H1 (cell line): ENCODE measurements around the gene ZNFX1. TPM values are rescaled to one million over a fixed set of nuclear protein-coding genes. Genes with fewer than 3 reads are reported as not detected.

Experiments used
- CTCF ChIA-PET: fragments of 300-600 bp; sonication (Branson Sonifier 250); formaldehyde crosslinking; loops from one replicate; lab custom pipeline; 2021; ENCODE audit not compliant: partially characterized antibody; lab: Charles Lee
- POLR2A ChIA-PET: fragments of 300-600 bp; sonication (Branson Sonifier 250); formaldehyde crosslinking; loops from one replicate; lab custom pipeline; 2021; ENCODE audit warnings: inconsistent platforms; ENCODE audit not compliant: partially characterized antibody; lab: Charles Lee
- DNase-seq, 2 experiments: peaks; one replicate each; pipeline versions ENCODE4 v3.0.0 to v3.0.0-alpha.2; 2010 to 2022; ENCODE audit warnings: low spot score in 2 of 2, low read depth in 1 of 2, mixed read lengths in 1 of 2
- FAIRE-seq: peaks from 2 replicates; lab custom pipeline; 2011; peaks lifted over from hg19 to GRCh38; lab: Jason Lieb, UNC
- H2AFZ ChIP-seq: 2 replicates; pipeline ENCODE4 v1.8.1; 2012; ENCODE audit warnings: low read length, inconsistent platforms
- H2AK5ac ChIP-seq: 2 replicates; pipeline ENCODE4 v1.6.1; 2013; ENCODE audit warnings: low read depth, low read length
- H2BK120ac ChIP-seq: replicated peaks from 2 replicates; pipeline ENCODE3; 2013; ENCODE audit warnings: low read depth, low read length, inconsistent platforms
- H2BK12ac ChIP-seq: 2 replicates; pipeline ENCODE4 v1.6.1; 2013; ENCODE audit warnings: low read depth, low read length
- H2BK15ac ChIP-seq: 2 replicates; pipeline ENCODE4 v1.6.1; 2013; ENCODE audit warnings: low read length
- H2BK20ac ChIP-seq: 2 replicates; pipeline ENCODE4 v1.6.1; 2013; ENCODE audit warnings: low read length
- H2BK5ac ChIP-seq: 2 replicates; pipeline ENCODE4 v1.6.1; 2013; ENCODE audit warnings: low read depth, low read length
- H3K14ac ChIP-seq: 2 replicates; pipeline ENCODE4 v1.6.1; 2013; ENCODE audit warnings: inconsistent platforms; ENCODE audit not compliant: insufficient read length
- H3K18ac ChIP-seq: 2 replicates; pipeline ENCODE4 v1.6.1; 2013; ENCODE audit warnings: low read length; ENCODE audit errors: extremely low read depth
- H3K23ac ChIP-seq: 2 replicates; pipeline ENCODE4 v1.6.1; 2013; ENCODE audit warnings: inconsistent platforms; ENCODE audit not compliant: insufficient read length
- H3K23me2 ChIP-seq: 2 replicates; pipeline ENCODE4 v1.6.1; 2013; ENCODE audit warnings: low read depth, low read length
- H3K27ac ChIP-seq: 2 replicates; pipeline ENCODE4 v1.6.1; 2011; ENCODE audit warnings: low read depth, low read length, inconsistent platforms
- H3K27me3 ChIP-seq, 4 experiments: replicated peaks in 1 of 4; 1 replicate in 1 of 4; 2 replicates in 3 of 4; pipeline versions ENCODE4 v1.6.1 to v1.8.1; 2011 to 2013; ENCODE audit warnings: low read length in 3 of 4, mild to moderate bottlenecking in 3 of 4, inconsistent platforms in 2 of 4, mixed read lengths in 2 of 4, moderate library complexity in 1 of 4; ENCODE audit not compliant: control insufficient read depth in 3 of 4, insufficient read depth in 3 of 4; ENCODE audit errors: extremely low read depth in 1 of 4
- H3K36me3 ChIP-seq, 4 experiments: 2 replicates each; pipeline versions ENCODE4 v1.6.1 to v1.8.1; 2011 to 2013; ENCODE audit warnings: mild to moderate bottlenecking in 4 of 4, low read length in 3 of 4, moderate library complexity in 2 of 4, control low read depth in 1 of 4, inconsistent platforms in 1 of 4; ENCODE audit not compliant: insufficient read depth in 4 of 4, control insufficient read depth in 2 of 4
- H3K4ac ChIP-seq: replicated peaks from 2 replicates; pipeline ENCODE3; 2013; ENCODE audit warnings: low read length, low read depth, mixed read lengths, inconsistent platforms; ENCODE audit not compliant: insufficient read length
- H3K4me1 ChIP-seq, 4 experiments: replicated peaks in 1 of 4; 1 replicate in 1 of 4; 2 replicates in 3 of 4; pipeline versions ENCODE4 v1.6.1 to v1.8.1; 2011 to 2013; ENCODE audit warnings: low read length in 3 of 4, inconsistent platforms in 2 of 4, mixed read lengths in 1 of 4; ENCODE audit not compliant: insufficient read depth in 4 of 4, control insufficient read depth in 3 of 4
- H3K4me2 ChIP-seq, 2 experiments: 2 replicates each; pipeline versions ENCODE4 v1.6.1 to v1.8.1; 2011 to 2013; ENCODE audit warnings: low read depth in 2 of 2, low read length in 2 of 2, control low read depth in 1 of 2, inconsistent platforms in 1 of 2, mild to moderate bottlenecking in 1 of 2; ENCODE audit not compliant: insufficient read depth in 1 of 2
- H3K4me3 ChIP-seq, 4 experiments: fragments of 200-600, 300-600 bp in 1 of 4; sonication (generic), shearing (Covaris generic), sonication (Bioruptor Twin) in 1 of 4; 2 replicates each; pipeline versions ENCODE4 v1.5.1 to v1.8.1; 2011 to 2016; ENCODE audit warnings: low read length in 4 of 4, low read depth in 3 of 4, control low read depth in 2 of 4, inconsistent platforms in 2 of 4, mild to moderate bottlenecking in 2 of 4, mixed read lengths in 1 of 4, moderate library complexity in 1 of 4; ENCODE audit not compliant: insufficient read depth in 2 of 4; ENCODE audit errors: extremely low read depth in 1 of 4
- H3K56ac ChIP-seq: replicated peaks from 2 replicates; pipeline ENCODE3; 2013; ENCODE audit warnings: low read depth, mild to moderate bottlenecking, mixed read lengths, low read length, inconsistent platforms; ENCODE audit not compliant: insufficient read length
- H3K79me1 ChIP-seq: 2 replicates; pipeline ENCODE4 v1.6.1; 2013; ENCODE audit warnings: low read depth, low read length, control low read depth
- H3K79me2 ChIP-seq, 2 experiments: 2 replicates each; pipeline versions ENCODE4 v1.6.1 to v1.8.1; 2012 to 2013; ENCODE audit warnings: low read length in 2 of 2, mild to moderate bottlenecking in 2 of 2, inconsistent platforms in 1 of 2; ENCODE audit not compliant: insufficient read depth in 2 of 2, control insufficient read depth in 1 of 2
- H3K9ac ChIP-seq, 4 experiments: replicated peaks in 1 of 4; 1 replicate in 1 of 4; 2 replicates in 3 of 4; pipeline versions ENCODE4 v1.6.1 to v1.8.1; 2011 to 2013; ENCODE audit warnings: low read depth in 3 of 4, low read length in 3 of 4, control low read depth in 2 of 4, mild to moderate bottlenecking in 2 of 4, moderate library complexity in 2 of 4, inconsistent platforms in 1 of 4; ENCODE audit errors: extremely low read depth in 1 of 4
- H3K9me3 ChIP-seq, 2 experiments: 2 replicates each; pipeline versions ENCODE4 v1.6.1 to v1.8.1; 2012 to 2013; ENCODE audit warnings: mild to moderate bottlenecking in 2 of 2, moderate library complexity in 2 of 2, control low read depth in 1 of 2, inconsistent platforms in 1 of 2, low read depth in 1 of 2, low read length in 1 of 2, mixed read lengths in 1 of 2; ENCODE audit not compliant: insufficient read depth in 2 of 2
- H4K20me1 ChIP-seq, 2 experiments: replicated peaks in 1 of 2; 2 replicates each; pipeline versions ENCODE3 to v1.8.1; 2011 to 2013; ENCODE audit warnings: inconsistent platforms in 2 of 2, low read length in 2 of 2, mild to moderate bottlenecking in 1 of 2; ENCODE audit not compliant: insufficient read depth in 2 of 2, control insufficient read depth in 1 of 2
- H4K5ac ChIP-seq: 2 replicates; pipeline ENCODE4 v1.6.1; 2013; ENCODE audit warnings: low read length, low read depth, mixed read lengths, inconsistent platforms; ENCODE audit not compliant: insufficient read length
- H4K8ac ChIP-seq: 2 replicates; pipeline ENCODE4 v1.8.0; 2013; ENCODE audit warnings: mild to moderate bottlenecking, moderate library complexity, low read length, inconsistent platforms; ENCODE audit not compliant: insufficient read depth; ENCODE audit errors: extremely low read depth
- H4K91ac ChIP-seq: replicated peaks from 2 replicates; pipeline ENCODE3; 2013; ENCODE audit warnings: low read length, mixed read lengths, inconsistent platforms; ENCODE audit not compliant: insufficient read length
- ATF2 ChIP-seq: IDR thresholded peaks from 2 replicates; pipeline ENCODE4 v1.6.1; 2012; ENCODE audit warnings: low read length, inconsistent platforms
- CEBPB ChIP-seq: IDR thresholded peaks from 2 replicates; pipeline ENCODE4 v1.6.1; 2012; ENCODE audit warnings: low read depth, low read length
- CHD2 ChIP-seq: IDR thresholded peaks from 2 replicates; pipeline ENCODE4 v1.6.1; 2012; ENCODE audit warnings: low read length, improper control_type of control experiment
- HDAC6 ChIP-seq: IDR thresholded peaks from one replicate; pipeline ENCODE4 v1.7.1; 2012; ENCODE audit warnings: low read depth, mild to moderate bottlenecking, inconsistent platforms, low read length, moderate library complexity
- NRF1 ChIP-seq: IDR thresholded peaks from 2 replicates; pipeline ENCODE4 v1.6.1; 2011; ENCODE audit warnings: mild to moderate bottlenecking, low read depth, low read length, improper control_type of control experiment
- PHF8 ChIP-seq: fragments of 200-600 bp; sonication (generic); conservative IDR thresholded peaks from 2 replicates; pipeline ENCODE4 v1.7.1; 2012; ENCODE audit warnings: low read depth, mild to moderate bottlenecking, inconsistent platforms, low read length, moderate library complexity
- YY1 ChIP-seq: IDR thresholded peaks from 2 replicates; pipeline ENCODE4 v1.6.1; 2011; ENCODE audit warnings: low read depth, mild to moderate bottlenecking, low read length
- WGBS, 2 experiments: shearing (Covaris generic) in 1 of 2; methylation state at CpG; one replicate each; pipeline versions ENCODE4 v1.1.6 to v1.1.7; 2013 to 2015; ENCODE audit warnings: low lambda C conversion rate in 2 of 2, mixed read lengths in 2 of 2, inconsistent platforms in 1 of 2, low coverage in 1 of 2, missing lambda C conversion rate in 1 of 2; ENCODE audit not compliant: insufficient replicate concordance in 2 of 2, insufficient coverage in 1 of 2, insufficient read length in 1 of 2; ENCODE audit errors: extremely low coverage in 1 of 2, missing lambda C conversion rate in 1 of 2; 5-methylcytosine and 5-hydroxymethylcytosine counted together
- polyA plus RNA-seq, 7 experiments: library from polyadenylated mRNA; depleted of rRNA in 3 of 7; stranded (reverse) in 5 of 7; unstranded in 2 of 7; fragments of >200 nt in 5 of 7; fragments of 200-250 nt in 2 of 7; gene quantifications; 1 replicate in 5 of 7; 2 replicates in 1 of 7; 4 replicates in 1 of 7; pipeline versions ENCODE4 v1.2.1 to v1.2.3, GENCODE V29; 2011 to 2013; ENCODE audit warnings: missing spikeins in 2 of 7, mixed read lengths in 2 of 7
- total RNA-seq: library from RNA; stranded (reverse); fragmentation: NEBNext Ultra II Directional; extraction: Animal tissue kit (Norgen Biotek cat#: 25700); gene quantifications from 2 replicates; pipeline ENCODE4 v1.2.1, GENCODE V29; 2021

ZNFX1 gene
- total and polyA plus RNA-seq, 2 of the 8 experiments (the other 6 are each of a cell fraction or from before 2014, with no cell fraction given) = 3.1 to 11.3 TPM

DNA sequence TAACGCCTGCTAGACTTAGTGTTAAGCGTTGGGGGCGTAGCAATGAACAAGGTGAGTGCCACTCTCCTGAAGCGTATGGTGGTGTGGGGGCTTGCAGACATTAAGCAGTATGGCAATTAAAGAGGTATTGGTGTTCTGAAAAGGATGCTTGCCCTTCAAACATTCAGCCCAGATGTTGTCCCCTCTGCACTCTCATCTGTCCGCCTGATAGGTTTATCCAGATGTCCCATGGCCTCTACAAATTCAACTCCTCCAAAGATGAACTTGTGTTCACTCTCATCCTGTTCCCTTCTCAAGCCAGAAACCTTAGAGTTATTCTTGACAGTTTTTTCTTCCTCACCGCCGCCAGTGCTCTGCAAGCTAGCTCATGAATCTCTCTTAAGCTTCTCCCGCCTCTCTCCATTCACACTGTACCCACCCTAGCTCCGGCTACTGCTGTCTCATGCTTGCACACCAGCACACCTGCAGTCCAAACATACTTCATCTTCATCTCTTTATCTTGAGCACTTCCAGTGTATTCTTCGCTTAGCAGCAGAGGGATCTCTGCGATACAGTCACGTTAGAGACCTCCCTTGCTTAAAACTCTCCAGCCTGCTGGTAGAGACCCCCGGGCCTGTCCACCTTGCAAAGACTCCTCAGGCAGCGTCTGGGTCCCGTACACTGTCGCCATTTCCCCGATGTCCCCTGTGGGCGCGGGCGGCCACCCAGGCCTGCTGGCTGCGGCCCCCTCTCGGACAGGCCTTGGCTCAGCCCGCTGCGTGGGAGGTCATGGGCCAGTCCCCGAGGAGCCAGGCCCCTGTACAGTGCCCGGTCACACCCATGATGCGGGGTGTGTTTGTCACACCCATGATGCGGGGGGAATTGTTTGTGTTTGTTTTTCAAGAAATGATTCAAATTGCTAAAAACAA lies 57.7 kb downstream of the ZNFX1 start:
- H3K18ac ChIP-seq = no peak overlapping the region
- no peaks in the 10 kb centered on the region for H3K9me3 ChIP-seq
- no peak overlapping the region for H4K5ac ChIP-seq
- H2BK15ac ChIP-seq = no peak overlapping the region
- H2BK12ac ChIP-seq = 0 out of 2 replicates have a peak overlapping the region, but pooled peaks have one; percentile 53
- H3K27ac ChIP-seq = peak overlapping the region; percentile 74
- H3K4me3 ChIP-seq = peak overlapping the region; percentile 78 to 88 (median 85)
- POLR2A ChIA-PET = interaction anchor here (0.6 to 1.7 kb wide), 11 partner anchors 10 to 87 kb away, joined by 3 to 8 read pairs (median 4); partner anchors contain the start of gene ZNFX1
- WGBS, 2 experiments = 76% methylated on average over 27 of the region's 28 CpGs; no CpG with 5 or more reads in 1 of the 2 experiments
- peaks cover 10 to 15% of the 10 kb centered on the region in 2 experiments; a peak in 3 of 4 replicates for H3K79me2 ChIP-seq
- H3K79me1 ChIP-seq = peaks cover 3% of the 10 kb centered on the region; the same call in 1 of the 2 replicates
- H2BK20ac ChIP-seq = no peak overlapping the region
- peak overlapping the region; percentile 97 to 99 for H3K4me2 ChIP-seq
- CTCF ChIA-PET = interaction anchor here (0.6 to 1.5 kb wide), 4 partner anchors 10 to 88 kb away, joined by 3 to 5 read pairs (median 4); no protein-coding TSS in a partner anchor
- H3K23ac ChIP-seq = no peak overlapping the region
- H3K56ac ChIP-seq = no peak overlapping the region
- H3K23me2 ChIP-seq = peaks cover 7% of the 10 kb centered on the region; the same call in 1 of the 2 replicates
- no peak overlapping the region for H4K8ac ChIP-seq
- H2AK5ac ChIP-seq = no peak overlapping the region
- H3K36me3 ChIP-seq = peaks cover 14 to 35% (median 29%) of the 10 kb centered on the region in 4 experiments
- no peak overlapping the region for H3K4ac ChIP-seq
- no peak overlapping the region for H4K91ac ChIP-seq
- H3K27me3 ChIP-seq = no peaks in the 10 kb centered on the region
- peak overlapping the region; percentile 62 to 94 (median 88) for H3K9ac ChIP-seq
- DNase-seq (no peak), FAIRE-seq (no peak)
- peaks cover 0 to 5% (median 3%) of the 10 kb centered on the region in 4 experiments; a peak in 3 of 7 replicates for H3K4me1 ChIP-seq
- no peak overlapping the region; the same call in 1 of the 2 replicates for H2BK5ac ChIP-seq
- TF ChIP-seq PHF8 = no peak
- TF ChIP-seq HDAC6 = no peak
- no peak for TF ChIP-seq ATF2
- no peak for TF ChIP-seq CEBPB
- TF ChIP-seq NRF1 = no peak
- no peak for TF ChIP-seq YY1
- no peak for TF ChIP-seq CHD2
- no peaks in the 10 kb centered on the region for H4K20me1 ChIP-seq
- H2AFZ ChIP-seq = no peak overlapping the region
- no peak overlapping the region for H3K14ac ChIP-seq
- H2BK120ac ChIP-seq = no peak overlapping the region
